ENCODE data around the gene DCBLD1.
"Not testable (repeated sequence)": the region's sequence is repeated elsewhere in the genome, so short reads cannot be mapped to it uniquely, and the experiment has no call there.

DCBLD1 gene

GRCh38 chr6:117502580-117502979 is 20.1 kb downstream of the DCBLD1 start:
- no peak for DNase-seq

GRCh38 chr6:117503211-117503610 is 20.7 kb downstream of the DCBLD1 start:
- DNase-seq = no peak

GRCh38 chr6:117504478-117505144 is 22.1 kb downstream of the DCBLD1 start:
- DNase-seq = no peak

- no peak for DNase-seq
Measured at GRCh38 chr6:117505311-117505710, 22.8 kb downstream of the DCBLD1 start.

GRCh38 chr6:117506180-117506835 is 23.8 kb downstream of the DCBLD1 start:
- DNase-seq = no peak

GRCh38 chr6:117506907-117507306 is 24.4 kb downstream of the DCBLD1 start:
- no peak for DNase-seq

GRCh38 chr6:117508450-117508971 is 26.0 kb downstream of the DCBLD1 start:
- DNase-seq = no peak

- no peak for DNase-seq
Measured at GRCh38 chr6:117509021-117509420, 26.5 kb downstream of the DCBLD1 start.

GRCh38 chr6:117512056-117512828 is 29.8 kb downstream of the DCBLD1 start:
- no peak for DNase-seq

GRCh38 chr6:117512987-117513573 is 30.6 kb downstream of the DCBLD1 start:
- no peak for DNase-seq

GRCh38 chr6:117513778-117514365 is 31.4 kb downstream of the DCBLD1 start:
- no peak for DNase-seq

GRCh38 chr6:117514655-117515054 is 32.2 kb downstream of the DCBLD1 start:
- DNase-seq = no peak

- no peak for DNase-seq
Measured at GRCh38 chr6:117515326-117515725, 32.9 kb downstream of the DCBLD1 start.

GRCh38 chr6:117517995-117518394 is 35.5 kb downstream of the DCBLD1 start:
- DNase-seq = not testable (repeated sequence)

GRCh38 chr6:117518870-117519269 is 36.4 kb downstream of the DCBLD1 start:
- no peak for DNase-seq

GRCh38 chr6:117520603-117521395 is 38.3 kb downstream of the DCBLD1 start:
- no peak for DNase-seq

- DNase-seq = no peak
Measured at GRCh38 chr6:117521791-117522502, 39.5 kb downstream of the DCBLD1 start.

- DNase-seq = no peak
Measured at GRCh38 chr6:117525607-117526006, 43.1 kb downstream of the DCBLD1 start.

GRCh38 chr6:117530467-117531242 is 48.2 kb downstream of the DCBLD1 start:
- DNase-seq = no peak

GRCh38 chr6:117531346-117531745 is 48.9 kb downstream of the DCBLD1 start:
- no peak for DNase-seq

All from activated CD4-positive, alpha-beta T cell treated with anti-CD3 and anti-CD28 coated beads, Interleukin-2, amount 50 U/mL, for 16 hours (primary cell).